HCT116 (cell line): ENCODE results near the gene ALOX5AP. TPM values are rescaled to one million over a fixed set of nuclear protein-coding genes. Genes with fewer than 3 reads are reported as not detected.

Experiments used
- ATAC-seq: fragments of 200-7000 bp; cut with Tn5 transposase; 2 replicates; pipeline ENCODE4 v1.9.1; 2020; ENCODE audit warnings: mild to moderate bottlenecking, moderate library complexity
- BruUV-seq: library from RNA; stranded (reverse); fragments of 400-500 nt; replicated peaks from 2 replicates; lab custom pipeline; 2021; lab: Mats Ljungman, UMichigan
- CTCF ChIA-PET: fragments of 300-600 bp; sonication (Branson Sonifier 250); formaldehyde crosslinking; loops from one replicate; lab custom pipeline; 2021; ENCODE audit warnings: antibody characterized with exemption; lab: Charles Lee
- POLR2A ChIA-PET: fragments of 300-600, 350-600 bp; sonication (Branson Sonifier 250); formaldehyde crosslinking; loops from one replicate; lab custom pipeline; 2021; ENCODE audit warnings: antibody characterized with exemption; lab: Charles Lee
- RAD21 ChIA-PET, 2 experiments: fragments of 300-600 bp; sonication (Branson Sonifier 250); formaldehyde crosslinking; loops; one replicate each; lab custom pipeline; 2023; ENCODE audit warnings: low total read pairs in 2 of 2; ENCODE audit not compliant: uncharacterized antibody in 2 of 2, unreplicated experiment in 2 of 2, low non-redundant PET in 1 of 2; lab: Charles Lee
- DNase-seq: peaks from one replicate; pipeline ENCODE4 v3.0.0-alpha.2; 2010; ENCODE audit warnings: low read depth, low spot score
- H2AFZ ChIP-seq: fragments of 200-600 bp; shearing (Covaris generic), sonication (generic); 2 replicates; pipeline ENCODE4 v1.6.1; 2017; ENCODE audit warnings: low read depth, mixed run types, mixed read lengths, antibody characterized with exemption, low read length; ENCODE audit not compliant: poor library complexity, severe bottlenecking
- H3K27ac ChIP-seq: 2 replicates; pipeline ENCODE4 v1.5.1; 2012; ENCODE audit warnings: low read depth, low read length
- H3K27me3 ChIP-seq: fragments of 200-600 bp; sonication (generic); 2 replicates; pipeline ENCODE4 v1.6.1; 2016; ENCODE audit warnings: mixed run types, low read length, mixed read lengths; ENCODE audit not compliant: insufficient read depth
- H3K36me3 ChIP-seq, 2 experiments: fragments of 200-500 bp in 1 of 2; fragments of 200-600 bp in 1 of 2; sonication (Bioruptor generic) in 1 of 2; sonication (generic) in 1 of 2; 2 replicates each; pipeline versions ENCODE4 v1.5.1 to v1.6.1; 2014 to 2016; ENCODE audit warnings: low read length in 2 of 2, inconsistent platforms in 1 of 2, mixed read lengths in 1 of 2, mixed run types in 1 of 2; ENCODE audit not compliant: insufficient read depth in 2 of 2, control insufficient read depth in 1 of 2
- H3K4me1 ChIP-seq, 2 experiments: fragments of 200-600 bp in 1 of 2; sonication (generic) in 1 of 2; 2 replicates each; pipeline versions ENCODE4 v1.5.1 to v1.6.1; 2012 to 2017; ENCODE audit warnings: low read length in 2 of 2, inconsistent platforms in 1 of 2, mild to moderate bottlenecking in 1 of 2, mixed read lengths in 1 of 2, mixed run types in 1 of 2, moderate library complexity in 1 of 2; ENCODE audit not compliant: insufficient read depth in 2 of 2, control insufficient read depth in 1 of 2
- H3K4me2 ChIP-seq: fragments of 200-600 bp; sonication (generic); 2 replicates; pipeline ENCODE4 v1.6.1; 2017; ENCODE audit warnings: mixed run types, low read length, mixed read lengths
- H3K4me3 ChIP-seq, 2 experiments: fragments of 200-600 bp in 1 of 2; sonication (generic) in 1 of 2; replicated peaks in 1 of 2; 2 replicates each; pipeline ENCODE4 v1.5.1; 2011 to 2016; ENCODE audit warnings: low read length in 2 of 2, control low read depth in 1 of 2, low read depth in 1 of 2, mild to moderate bottlenecking in 1 of 2, mixed read lengths in 1 of 2, mixed run types in 1 of 2
- H3K79me2 ChIP-seq: fragments of 200-600 bp; sonication (generic); 2 replicates; pipeline ENCODE4 v1.6.1; 2017; ENCODE audit warnings: mild to moderate bottlenecking, mixed run types, low read length, moderate library complexity, mixed read lengths; ENCODE audit not compliant: insufficient read depth
- H3K9ac ChIP-seq: fragments of 200-600 bp; sonication (generic); 2 replicates; pipeline ENCODE4 v1.6.1; 2016; ENCODE audit warnings: low read length, mixed read lengths
- H3K9me2 ChIP-seq: fragments of 200-600 bp; sonication (generic), shearing (Covaris generic); 2 replicates; pipeline ENCODE4 v1.6.1; 2017; ENCODE audit warnings: mixed run types, mild to moderate bottlenecking, moderate library complexity; ENCODE audit not compliant: insufficient read depth
- H3K9me3 ChIP-seq, 2 experiments: fragments of 200-500 bp in 1 of 2; fragments of 200-600 bp in 1 of 2; sonication (Bioruptor generic) in 1 of 2; sonication (generic) in 1 of 2; 2 replicates each; pipeline ENCODE4 v1.6.1; 2014 to 2017; ENCODE audit warnings: low read length in 2 of 2, mixed read lengths in 2 of 2, inconsistent platforms in 1 of 2, low read depth in 1 of 2, mild to moderate bottlenecking in 1 of 2, mixed run types in 1 of 2, moderate library complexity in 1 of 2; ENCODE audit not compliant: control insufficient read depth in 1 of 2, insufficient read depth in 1 of 2
- H4K20me1 ChIP-seq: fragments of 200-600 bp; sonication (generic), shearing (Covaris generic); 2 replicates; pipeline ENCODE4 v1.6.1; 2017; ENCODE audit warnings: mixed run types, mild to moderate bottlenecking, moderate library complexity; ENCODE audit not compliant: insufficient read depth
- CEBPB ChIP-seq: IDR thresholded peaks from 2 replicates; pipeline ENCODE4 v1.6.1; 2012; ENCODE audit warnings: low read depth
- EGR1 ChIP-seq: IDR thresholded peaks from 2 replicates; pipeline ENCODE4 v1.6.1; 2012; ENCODE audit warnings: low read depth
- ELF1 ChIP-seq: IDR thresholded peaks from 2 replicates; pipeline ENCODE4 v1.6.1; 2012; ENCODE audit warnings: low read depth, borderline replicate concordance
- EZH2 ChIP-seq: fragments of 200-600 bp; sonication (generic); IDR thresholded peaks from 2 replicates; pipeline ENCODE4 v1.6.1; 2017; ENCODE audit warnings: antibody characterized with exemption, mixed run types
- JUND ChIP-seq: IDR thresholded peaks from 2 replicates; pipeline ENCODE4 v1.6.1; 2012
- SIN3A ChIP-seq: IDR thresholded peaks from 2 replicates; pipeline ENCODE4 v1.6.1; 2012; ENCODE audit warnings: low read depth
- SRF ChIP-seq: IDR thresholded peaks from 2 replicates; pipeline ENCODE4 v1.6.1; 2012; ENCODE audit warnings: low read depth
- TCF7L2 ChIP-seq: IDR thresholded peaks from 2 replicates; pipeline ENCODE4 v1.7.0; 2011; ENCODE audit warnings: borderline replicate concordance, inconsistent platforms; ENCODE audit not compliant: insufficient read depth, insufficient read length; ENCODE audit errors: extremely low read depth
- ZFX ChIP-seq: fragments of 450-650 bp; IDR thresholded peaks from 2 replicates; pipeline ENCODE4 v1.6.1; 2017
- intact Hi-C: fragments of 100-400 bp; cut with micrococcal nuclease; formaldehyde crosslinking; loops from 2 replicates; pipeline ENCODE4 v1.10.0; 2022
- total RNA-seq: library from RNA; stranded (reverse); gene quantifications from one replicate; pipeline ENCODE4 v1.2.1, GENCODE V29; 2021; ENCODE audit not compliant: unreplicated experiment
- TF ChIP-seq, protein P1 (sequence below): IDR thresholded peaks from 2 replicates; pipeline ENCODE4 v1.6.1; 2012; ENCODE audit warnings: low read depth
- TF ChIP-seq, protein P2 (sequence below): IDR thresholded peaks from 2 replicates; pipeline ENCODE4 v1.6.1; 2012
- TF ChIP-seq, protein P3 (sequence below), 3 experiments: fragments of 200-600 bp in 1 of 3; sonication (generic) in 1 of 3; IDR thresholded peaks in 2 of 3; conservative IDR thresholded peaks in 1 of 3; 2 replicates each; pipeline ENCODE4 v1.5.1; 2012 to 2017; ENCODE audit warnings: low read depth in 2 of 3, low read length in 2 of 3, antibody characterized with exemption in 1 of 3, borderline replicate concordance in 1 of 3, control low read depth in 1 of 3, mild to moderate bottlenecking in 1 of 3, mixed read lengths in 1 of 3, mixed run types in 1 of 3, moderate library complexity in 1 of 3; ENCODE audit not compliant: insufficient read depth in 1 of 3

Gene ALOX5AP
- total RNA-seq, 1 experiment from 2014 or later = not detected

DNA sequence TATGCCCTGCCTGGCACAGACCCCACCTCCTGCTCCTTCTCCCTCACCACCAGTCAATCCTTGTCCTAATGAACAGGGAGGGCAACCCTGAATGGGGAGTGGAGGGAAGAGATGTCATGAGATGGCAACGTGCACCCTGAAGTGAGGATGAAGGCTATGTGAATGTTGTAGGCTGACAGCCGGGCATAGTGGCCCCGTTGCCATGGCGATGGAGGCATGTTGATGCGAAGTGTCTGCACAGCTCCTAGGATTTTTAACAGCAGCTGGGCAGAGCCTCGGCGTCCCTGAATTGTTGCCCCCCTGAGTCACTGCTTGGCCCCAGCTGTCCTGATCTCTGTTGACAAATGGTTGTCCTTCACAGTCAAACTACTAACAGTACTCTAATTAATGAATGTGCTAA lies 4.8 kb upstream of the ALOX5AP start:
- BruUV-seq = no TSS peak
- no peaks in the 10 kb centered on the region for H4K20me1 ChIP-seq
- intact Hi-C loops = no loop called here

DNA sequence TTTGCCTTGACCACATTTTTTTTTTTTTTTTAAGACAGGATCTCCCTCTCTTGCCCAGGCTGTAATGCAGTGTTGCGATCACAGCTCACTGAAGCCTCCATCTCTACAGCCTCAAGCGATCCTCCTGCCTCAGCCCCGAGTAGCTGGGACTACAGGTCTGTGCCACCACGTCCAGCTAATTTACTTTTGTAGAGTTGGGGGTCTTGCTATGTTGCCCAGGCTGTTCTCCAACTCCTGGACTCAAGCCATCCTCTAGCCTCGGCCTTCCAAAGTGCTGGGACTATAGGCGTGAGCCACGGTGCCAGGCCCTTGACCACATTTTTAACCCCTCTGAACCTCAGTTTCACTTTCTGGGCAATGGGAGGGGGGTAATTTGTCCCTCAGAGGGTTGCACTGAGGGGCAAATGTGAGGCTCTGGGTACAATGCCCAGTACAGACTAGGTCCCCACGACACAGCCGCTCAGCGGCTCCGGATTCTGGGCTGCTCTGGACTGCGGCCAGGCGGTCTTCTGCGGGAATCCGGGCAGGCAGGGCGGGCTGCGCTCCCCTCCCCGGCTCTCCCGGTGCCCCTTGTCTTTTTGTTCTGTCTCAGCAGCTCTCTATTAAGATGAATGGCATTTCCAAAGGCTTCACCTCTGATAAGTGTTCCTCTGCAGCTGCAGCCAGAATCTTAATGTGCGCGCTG lies 3.8 kb upstream of the ALOX5AP start:
- H3K79me2 ChIP-seq = no peaks in the 10 kb centered on the region
- no peak overlapping the region for H3K9ac ChIP-seq
- H3K36me3 ChIP-seq = no peaks in the 10 kb centered on the region
- no peak overlapping the region for H3K4me2 ChIP-seq
- ATAC-seq (no peak), DNase-seq (no peak)
- no peak overlapping the region for H3K27ac ChIP-seq
- H2AFZ ChIP-seq = no peak overlapping the region
- ChIA-PET CTCF (no interaction called here), RAD21 (no interaction called here), POLR2A (no interaction called here)
- intact Hi-C loops = no loop called here
- H3K4me1 ChIP-seq = no peaks in the 10 kb centered on the region
- H4K20me1 ChIP-seq = no peaks in the 10 kb centered on the region
- no TSS peak for BruUV-seq
- no peaks in the 10 kb centered on the region for H3K9me2 ChIP-seq
- peaks cover 40% of the 10 kb centered on the region for H3K27me3 ChIP-seq
- H3K4me3 ChIP-seq = no peak overlapping the region
- no peaks in the 10 kb centered on the region for H3K9me3 ChIP-seq
- TF ChIP-seq ZFX (no peak), EGR1 (no peak), ELF1 (no peak), JUND (no peak), EZH2 (no peak), CEBPB (no peak), TCF7L2 (no peak), SRF (no peak)
- TF ChIP-seq, protein P1, sequence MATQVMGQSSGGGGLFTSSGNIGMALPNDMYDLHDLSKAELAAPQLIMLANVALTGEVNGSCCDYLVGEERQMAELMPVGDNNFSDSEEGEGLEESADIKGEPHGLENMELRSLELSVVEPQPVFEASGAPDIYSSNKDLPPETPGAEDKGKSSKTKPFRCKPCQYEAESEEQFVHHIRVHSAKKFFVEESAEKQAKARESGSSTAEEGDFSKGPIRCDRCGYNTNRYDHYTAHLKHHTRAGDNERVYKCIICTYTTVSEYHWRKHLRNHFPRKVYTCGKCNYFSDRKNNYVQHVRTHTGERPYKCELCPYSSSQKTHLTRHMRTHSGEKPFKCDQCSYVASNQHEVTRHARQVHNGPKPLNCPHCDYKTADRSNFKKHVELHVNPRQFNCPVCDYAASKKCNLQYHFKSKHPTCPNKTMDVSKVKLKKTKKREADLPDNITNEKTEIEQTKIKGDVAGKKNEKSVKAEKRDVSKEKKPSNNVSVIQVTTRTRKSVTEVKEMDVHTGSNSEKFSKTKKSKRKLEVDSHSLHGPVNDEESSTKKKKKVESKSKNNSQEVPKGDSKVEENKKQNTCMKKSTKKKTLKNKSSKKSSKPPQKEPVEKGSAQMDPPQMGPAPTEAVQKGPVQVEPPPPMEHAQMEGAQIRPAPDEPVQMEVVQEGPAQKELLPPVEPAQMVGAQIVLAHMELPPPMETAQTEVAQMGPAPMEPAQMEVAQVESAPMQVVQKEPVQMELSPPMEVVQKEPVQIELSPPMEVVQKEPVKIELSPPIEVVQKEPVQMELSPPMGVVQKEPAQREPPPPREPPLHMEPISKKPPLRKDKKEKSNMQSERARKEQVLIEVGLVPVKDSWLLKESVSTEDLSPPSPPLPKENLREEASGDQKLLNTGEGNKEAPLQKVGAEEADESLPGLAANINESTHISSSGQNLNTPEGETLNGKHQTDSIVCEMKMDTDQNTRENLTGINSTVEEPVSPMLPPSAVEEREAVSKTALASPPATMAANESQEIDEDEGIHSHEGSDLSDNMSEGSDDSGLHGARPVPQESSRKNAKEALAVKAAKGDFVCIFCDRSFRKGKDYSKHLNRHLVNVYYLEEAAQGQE = no peak
- TF ChIP-seq, protein P2, sequence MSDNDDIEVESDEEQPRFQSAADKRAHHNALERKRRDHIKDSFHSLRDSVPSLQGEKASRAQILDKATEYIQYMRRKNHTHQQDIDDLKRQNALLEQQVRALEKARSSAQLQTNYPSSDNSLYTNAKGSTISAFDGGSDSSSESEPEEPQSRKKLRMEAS = no peak

More for the DNA sequence above, 4.8 kb upstream of the ALOX5AP start:
- ChIA-PET CTCF (no interaction called here), POLR2A (no interaction called here), RAD21 (no interaction called here)
- TF ChIP-seq ELF1 (no peak), CEBPB (no peak), EGR1 (no peak), SIN3A (no peak)
- TF ChIP-seq, protein P2 = no peak
- TF ChIP-seq, protein P3, sequence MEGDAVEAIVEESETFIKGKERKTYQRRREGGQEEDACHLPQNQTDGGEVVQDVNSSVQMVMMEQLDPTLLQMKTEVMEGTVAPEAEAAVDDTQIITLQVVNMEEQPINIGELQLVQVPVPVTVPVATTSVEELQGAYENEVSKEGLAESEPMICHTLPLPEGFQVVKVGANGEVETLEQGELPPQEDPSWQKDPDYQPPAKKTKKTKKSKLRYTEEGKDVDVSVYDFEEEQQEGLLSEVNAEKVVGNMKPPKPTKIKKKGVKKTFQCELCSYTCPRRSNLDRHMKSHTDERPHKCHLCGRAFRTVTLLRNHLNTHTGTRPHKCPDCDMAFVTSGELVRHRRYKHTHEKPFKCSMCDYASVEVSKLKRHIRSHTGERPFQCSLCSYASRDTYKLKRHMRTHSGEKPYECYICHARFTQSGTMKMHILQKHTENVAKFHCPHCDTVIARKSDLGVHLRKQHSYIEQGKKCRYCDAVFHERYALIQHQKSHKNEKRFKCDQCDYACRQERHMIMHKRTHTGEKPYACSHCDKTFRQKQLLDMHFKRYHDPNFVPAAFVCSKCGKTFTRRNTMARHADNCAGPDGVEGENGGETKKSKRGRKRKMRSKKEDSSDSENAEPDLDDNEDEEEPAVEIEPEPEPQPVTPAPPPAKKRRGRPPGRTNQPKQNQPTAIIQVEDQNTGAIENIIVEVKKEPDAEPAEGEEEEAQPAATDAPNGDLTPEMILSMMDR (IDR thresholded peaks at IDR 0.05 in 2 of 3, conservative IDR thresholded peaks at IDR 0.05 in 1 of 3; ENCODE audit: borderline replicate concordance in 1 of 3, insufficient read depth in 1 of 3, low read depth in 2 of 3, low read length in 2 of 3) = no peak
- H3K9ac ChIP-seq = no peak overlapping the region
- H3K27ac ChIP-seq = no peak overlapping the region
- H3K4me2 ChIP-seq = no peak overlapping the region
- H3K27me3 ChIP-seq = peaks cover 30% of the 10 kb centered on the region
- no peaks in the 10 kb centered on the region for H3K9me2 ChIP-seq
- H2AFZ ChIP-seq = no peak overlapping the region
- no peak for ATAC-seq
- no peaks in the 10 kb centered on the region for H3K36me3 ChIP-seq
- H3K4me1 ChIP-seq = no peaks in the 10 kb centered on the region
- no peak overlapping the region for H3K4me3 ChIP-seq
- no peak for DNase-seq
- H3K79me2 ChIP-seq = no peaks in the 10 kb centered on the region
- H3K9me3 ChIP-seq = no peaks in the 10 kb centered on the region
